ENCODE results near the gene C16orf74. TPM values are rescaled to one million over a fixed set of nuclear protein-coding genes. Genes with fewer than 3 reads are reported as not detected.

The C16orf74 gene
- 5.2 TPM for total RNA-seq

- no peak for DNase-seq
Measured at GRCh38 chr16:85750827-85751697, at the start of gene C16orf74. Gene C16orf74, minus strand, starts transcription at chr16:85751096. Its CDS starts 15,879 bp downstream, at chr16:85735217.

- DNase-seq, result no peak
Measured at GRCh38 chr16:85800321-85800669, 49.4 kb upstream of the C16orf74 start.

GRCh38 chr16:85799497-85800320, 48.8 kb upstream of the C16orf74 start, which contains the start of the genes COX4I1 and EMC8:
Gene COX4I1, plus strand, starts transcription at chr16:85799695. Its CDS starts 1,511 bp downstream, at chr16:85801206.
Gene EMC8, minus strand, starts transcription at chr16:85799544. Its CDS starts 249 bp downstream, at chr16:85799295.
- peak; percentile 86 for DNase-seq

GRCh38 chr16:85798901-85799496, 48.1 kb upstream of the C16orf74 start:
- no peak for DNase-seq

- DNase-seq, result no peak
Measured at GRCh38 chr16:85798283-85798776, 47.4 kb upstream of the C16orf74 start.

- DNase-seq, result no peak
Measured at GRCh38 chr16:85796599-85796998, 45.7 kb upstream of the C16orf74 start.

- no peak for DNase-seq
Measured at GRCh38 chr16:85796152-85796551, 45.3 kb upstream of the C16orf74 start.

- DNase-seq, result no peak
Measured at GRCh38 chr16:85794696-85795095, 43.8 kb upstream of the C16orf74 start.

GRCh38 chr16:85793662-85794298, 42.9 kb upstream of the C16orf74 start:
- no peak for DNase-seq

- DNase-seq, result no peak
Measured at GRCh38 chr16:85789773-85790172, 38.9 kb upstream of the C16orf74 start.

GRCh38 chr16:85788819-85789218, 37.9 kb upstream of the C16orf74 start:
- no peak for DNase-seq

- DNase-seq, result no peak
Measured at GRCh38 chr16:85785927-85786326, 35.0 kb upstream of the C16orf74 start.

GRCh38 chr16:85784813-85785212, 33.9 kb upstream of the C16orf74 start:
- no peak for DNase-seq

- DNase-seq, result no peak
Measured at GRCh38 chr16:85783441-85783840, 32.5 kb upstream of the C16orf74 start.

GRCh38 chr16:85782451-85782850, 31.6 kb upstream of the C16orf74 start:
- no peak for DNase-seq

GRCh38 chr16:85781695-85782370, 30.9 kb upstream of the C16orf74 start:
- no peak for DNase-seq

GRCh38 chr16:85781156-85781555, 30.3 kb upstream of the C16orf74 start:
- DNase-seq, result no peak

GRCh38 chr16:85780281-85780680, 29.4 kb upstream of the C16orf74 start:
- DNase-seq, result no peak

GRCh38 chr16:85778873-85779272, 28.0 kb upstream of the C16orf74 start:
- no peak for DNase-seq

- DNase-seq, result no peak
Measured at GRCh38 chr16:85777583-85778310, 26.9 kb upstream of the C16orf74 start.

- DNase-seq, result no peak
Measured at GRCh38 chr16:85774811-85775210, 23.9 kb upstream of the C16orf74 start.

Data from skin of body (tissue), 2 donors.